IMR-90 (cell line): ENCODE measurements around the gene COL5A1. TPM values are rescaled to one million over a fixed set of nuclear protein-coding genes. Genes with fewer than 3 reads are reported as not detected.

Experiments
- ATAC-seq: fragments of 200-7000 bp; cut with Tn5 transposase; 2 replicates; pipeline ENCODE4 v1.9.1; 2020; ENCODE audit warnings: low read depth, mild to moderate bottlenecking, moderate library complexity
- BruUV-seq: library from RNA; stranded (reverse); fragments of 400-500 nt; replicated peaks from 2 replicates; lab custom pipeline; 2021; lab: Mats Ljungman, UMichigan
- CTCF ChIA-PET: fragments of 300-600 bp; formaldehyde crosslinking; extraction: SDS; loops from one replicate; lab custom pipeline; 2021; ENCODE audit warnings: antibody characterized with exemption; lab: Yijun Ruan, JAX
- POLR2A ChIA-PET: fragments of 300-600 bp; sonication (Branson Sonifier 250); formaldehyde crosslinking; loops from one replicate; lab custom pipeline; 2022; ENCODE audit warnings: antibody characterized with exemption; ENCODE audit not compliant: unreplicated experiment; lab: Charles Lee
- DNase-seq: peaks from one replicate; pipeline ENCODE4 v3.0.0; 2013
- H2AFZ ChIP-seq: replicated peaks from 2 replicates; pipeline ENCODE3; 2013; ENCODE audit warnings: low read length, mild to moderate bottlenecking; ENCODE audit not compliant: poor library complexity
- H2AK5ac ChIP-seq: 2 replicates; pipeline ENCODE4 v1.6.1; 2013; ENCODE audit warnings: low read depth, low read length, inconsistent platforms
- H2AK9ac ChIP-seq: replicated peaks from 2 replicates; pipeline ENCODE3; 2013; ENCODE audit warnings: mild to moderate bottlenecking, low read depth, low read length, moderate library complexity; ENCODE audit not compliant: poor library complexity
- H2BK120ac ChIP-seq: 2 replicates; pipeline ENCODE4 v1.6.1; 2013; ENCODE audit warnings: low read depth, low read length, inconsistent platforms
- H2BK15ac ChIP-seq: 3 replicates; pipeline ENCODE4 v1.6.1; 2013; ENCODE audit warnings: low read depth, low read length, inconsistent platforms
- H2BK20ac ChIP-seq: 2 replicates; pipeline ENCODE4 v1.6.1; 2013; ENCODE audit warnings: low read depth, mild to moderate bottlenecking, inconsistent platforms, low read length, moderate library complexity
- H2BK5ac ChIP-seq: 2 replicates; pipeline ENCODE4 v1.6.1; 2013; ENCODE audit warnings: mild to moderate bottlenecking, low read depth, low read length, inconsistent platforms; ENCODE audit not compliant: poor library complexity, severe bottlenecking
- H3K14ac ChIP-seq: replicated peaks from 2 replicates; pipeline ENCODE4 v1.6.1; 2013; ENCODE audit warnings: low read depth, low read length, inconsistent platforms
- H3K18ac ChIP-seq: 2 replicates; pipeline ENCODE4 v1.6.1; 2013; ENCODE audit warnings: low read depth, low read length, control low read depth
- H3K23ac ChIP-seq: 2 replicates; pipeline ENCODE4 v1.6.1; 2013; ENCODE audit warnings: low read depth, low read length, inconsistent platforms
- H3K27ac ChIP-seq: 2 replicates; pipeline ENCODE4 v1.5.1; 2013; ENCODE audit warnings: mild to moderate bottlenecking, control low read depth, low read length; ENCODE audit not compliant: insufficient read depth
- H3K27me3 ChIP-seq: 2 replicates; pipeline ENCODE4 v1.6.1; 2013; ENCODE audit warnings: low read length; ENCODE audit not compliant: control insufficient read depth, insufficient read depth
- H3K36me3 ChIP-seq: 2 replicates; pipeline ENCODE4 v1.6.1; 2013; ENCODE audit warnings: low read length, mixed read lengths; ENCODE audit not compliant: control insufficient read depth, insufficient read depth
- H3K4ac ChIP-seq: 2 replicates; pipeline ENCODE4 v1.6.1; 2013; ENCODE audit warnings: low read depth, low read length, inconsistent platforms
- H3K4me1 ChIP-seq: 2 replicates; pipeline ENCODE4 v1.6.1; 2013; ENCODE audit warnings: low read length, mixed read lengths; ENCODE audit not compliant: control insufficient read depth, insufficient read depth
- H3K4me2 ChIP-seq: 2 replicates; pipeline ENCODE4 v1.6.1; 2013; ENCODE audit warnings: low read depth, mild to moderate bottlenecking, control low read depth, low read length, moderate library complexity
- H3K4me3 ChIP-seq: 2 replicates; pipeline ENCODE4 v1.5.1; 2013; ENCODE audit warnings: low read depth, mild to moderate bottlenecking, control low read depth, low read length, moderate library complexity; ENCODE audit not compliant: insufficient read depth
- H3K56ac ChIP-seq: 2 replicates; pipeline ENCODE4 v1.6.1; 2013; ENCODE audit warnings: low read length, inconsistent platforms; ENCODE audit not compliant: insufficient read depth; ENCODE audit errors: extremely low read depth
- H3K79me1 ChIP-seq, 2 experiments: 2 replicates each; pipeline ENCODE4 v1.6.1; 2013; ENCODE audit warnings: low read length in 2 of 2, inconsistent platforms in 1 of 2, low read depth in 1 of 2
- H3K9ac ChIP-seq: 2 replicates; pipeline ENCODE4 v1.6.1; 2013; ENCODE audit warnings: low read depth, low read length, control low read depth
- H3K9me1 ChIP-seq: 2 replicates; pipeline ENCODE4 v1.6.1; 2013; ENCODE audit warnings: low read length, inconsistent platforms; ENCODE audit not compliant: insufficient read depth
- H3K9me3 ChIP-seq: 2 replicates; pipeline ENCODE4 v1.6.1; 2013; ENCODE audit warnings: low read length; ENCODE audit not compliant: control insufficient read depth, insufficient read depth
- H4K20me1 ChIP-seq: 2 replicates; pipeline ENCODE4 v1.6.1; 2013; ENCODE audit warnings: low read length, inconsistent platforms; ENCODE audit not compliant: insufficient read depth
- H4K5ac ChIP-seq: 2 replicates; pipeline ENCODE4 v1.6.1; 2013; ENCODE audit warnings: mild to moderate bottlenecking, low read depth, low read length, control low read depth
- H4K8ac ChIP-seq, 2 experiments: 2 replicates each; pipeline ENCODE4 v1.6.1; 2013; ENCODE audit warnings: low read depth in 2 of 2, low read length in 2 of 2, control low read depth in 1 of 2, inconsistent platforms in 1 of 2
- H4K91ac ChIP-seq: 2 replicates; pipeline ENCODE4 v1.6.1; 2013; ENCODE audit warnings: low read depth, low read length, inconsistent platforms; ENCODE audit not compliant: insufficient read depth
- CEBPB ChIP-seq: IDR thresholded peaks from 2 replicates; pipeline ENCODE4 v1.6.1; 2012; ENCODE audit warnings: low read depth, low read length, improper control_type of control experiment
- CHD1 ChIP-seq: IDR thresholded peaks from 2 replicates; pipeline ENCODE4 v1.6.1; 2012; ENCODE audit warnings: low read depth, low read length, improper control_type of control experiment
- FOS ChIP-seq: fragments of 150-350 bp; IDR thresholded peaks from 2 replicates; pipeline ENCODE4 v1.6.1; 2016; ENCODE audit warnings: low read depth, low read length
- MAFK ChIP-seq: IDR thresholded peaks from 2 replicates; pipeline ENCODE4 v1.6.1; 2012; ENCODE audit warnings: low read depth, low read length, improper control_type of control experiment
- MAZ ChIP-seq: IDR thresholded peaks from 2 replicates; pipeline ENCODE4 v1.6.1; 2012; ENCODE audit warnings: low read depth, mild to moderate bottlenecking, low read length, improper control_type of control experiment, moderate library complexity, borderline replicate concordance
- MXI1 ChIP-seq: IDR thresholded peaks from 2 replicates; pipeline ENCODE4 v1.6.1; 2012; ENCODE audit warnings: low read depth, mild to moderate bottlenecking, low read length, moderate library complexity, borderline replicate concordance
- NFE2L2 ChIP-seq: fragments of 150-350 bp; IDR thresholded peaks from 2 replicates; pipeline ENCODE4 v1.6.1; 2016; ENCODE audit warnings: low read depth, mild to moderate bottlenecking, low read length
- POLR2A ChIP-seq: IDR thresholded peaks from 2 replicates; pipeline ENCODE4 v1.6.1; 2012; ENCODE audit warnings: mild to moderate bottlenecking, low read depth, low read length
- RAD21 ChIP-seq: IDR thresholded peaks from 2 replicates; pipeline ENCODE4 v1.6.1; 2012; ENCODE audit warnings: low read length, improper control_type of control experiment
- RCOR1 ChIP-seq: IDR thresholded peaks from 2 replicates; pipeline ENCODE4 v1.6.1; 2012; ENCODE audit warnings: mild to moderate bottlenecking, low read length, improper control_type of control experiment; ENCODE audit not compliant: insufficient replicate concordance
- RFX5 ChIP-seq: IDR thresholded peaks from 2 replicates; pipeline ENCODE4 v1.8.0; 2012; ENCODE audit warnings: low read depth, mild to moderate bottlenecking, low read length, moderate library complexity
- WGBS, 2 experiments: methylation state at CpG; one replicate each; pipeline versions ENCODE4 v1.1.5 to v1.1.7; 2013; ENCODE audit warnings: missing lambda C conversion rate in 2 of 2; ENCODE audit not compliant: insufficient read length in 1 of 2; ENCODE audit errors: extremely low coverage in 2 of 2; 5-methylcytosine and 5-hydroxymethylcytosine counted together
- dilution Hi-C: fragments of 300-500 bp; cut with HindIII; formaldehyde crosslinking; loops from one replicate; pipeline ENCODE4 v1.14.3; 2018; ENCODE audit warnings: low sequenced_read_pairs; ENCODE audit not compliant: unreplicated experiment
- in situ Hi-C: fragments of 300-500 bp; cut with MboI; formaldehyde crosslinking; loops from 3 replicates; pipeline ENCODE4 v1.14.3; 2019; ENCODE audit warnings: low sequenced_read_pairs, inconsistent platforms, mixed read lengths
- intact Hi-C: fragments of 100-400 bp; cut with micrococcal nuclease; formaldehyde crosslinking; loops from 2 replicates; pipeline ENCODE4 v1.10.0; 2022
- polyA plus RNA-seq, 3 experiments: library from polyadenylated mRNA; depleted of rRNA; stranded (reverse); fragments of >200 nt; gene quantifications; 2 replicates each; pipeline ENCODE4 v1.2.3, GENCODE V29; 2012; ENCODE audit warnings: low replicate concordance in 1 of 3
- total RNA-seq: library from RNA; depleted of rRNA; stranded (reverse); fragments of >200 nt; gene quantifications from 2 replicates; pipeline ENCODE4 v1.2.3, GENCODE V29; 2012
- TF ChIP-seq, protein P1 (sequence below): fragments of 150-350 bp; IDR thresholded peaks from 2 replicates; pipeline ENCODE4 v1.6.1; 2017; ENCODE audit warnings: mild to moderate bottlenecking, antibody characterized with exemption, low read length, low read depth
- TF ChIP-seq, protein P2 (sequence below): conservative IDR thresholded peaks from 2 replicates; pipeline ENCODE4 v1.5.1; 2012; ENCODE audit warnings: mild to moderate bottlenecking, low read depth, low read length, improper control_type of control experiment
- TF ChIP-seq, protein P3 (sequence below): fragments of 150-350 bp; IDR thresholded peaks from 2 replicates; pipeline ENCODE4 v1.6.1; 2016; ENCODE audit warnings: low read depth, mild to moderate bottlenecking, low read length, moderate library complexity, borderline replicate concordance

The COL5A1 gene
- total and polyA plus RNA-seq, 2 of the 4 experiments (the other 2 are of a cell fraction): 19.2 to 173 TPM

DNA sequence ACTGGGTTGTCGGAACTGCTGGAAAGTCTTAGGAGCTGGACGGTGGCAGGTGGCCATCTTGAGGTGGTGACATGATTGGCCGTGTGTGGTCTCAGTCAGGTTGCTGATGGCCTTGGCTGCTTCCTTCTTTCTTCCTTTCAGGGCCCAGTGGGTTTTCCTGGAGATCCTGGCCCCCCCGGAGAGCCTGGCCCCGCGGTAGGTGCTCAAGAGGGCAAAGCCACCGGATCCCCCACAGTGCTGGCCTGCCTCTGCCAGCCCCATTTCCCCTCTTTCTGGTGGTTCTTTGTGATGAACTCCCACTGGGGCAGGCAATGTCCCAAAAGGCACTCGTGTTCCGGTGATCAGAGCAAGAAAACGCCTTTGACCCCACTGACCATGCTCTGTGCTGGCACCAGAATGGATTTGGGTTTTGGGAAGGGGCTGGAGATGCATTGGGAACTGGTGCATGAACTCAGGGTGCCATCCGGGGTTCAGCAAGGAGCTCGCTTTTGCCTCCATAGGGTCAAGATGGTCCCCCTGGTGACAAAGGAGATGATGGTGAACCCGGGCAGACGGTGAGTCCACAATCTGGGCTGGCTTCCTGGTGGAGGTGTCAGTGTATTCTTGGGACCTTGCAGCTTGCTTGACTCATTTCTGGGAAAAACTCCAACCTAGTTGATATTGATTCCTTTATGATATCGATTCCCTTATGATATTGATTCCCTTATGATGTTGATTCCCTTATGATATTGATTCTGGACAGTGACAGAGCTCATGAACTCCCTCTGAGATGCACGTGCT, 174.0 kb downstream of the COL5A1 start:
- in situ Hi-C loops (no loop called here), dilution Hi-C loops (no loop called here), intact Hi-C loops (no loop called here)
- Histone ChIP-seq H3K79me1 (peaks cover 15 to 89% of the 10 kb centered on the region in 2 experiments), H3K4me2 (no peak overlapping the region), H2BK15ac (peak overlapping the region; percentile 67; the same call in 2 of the 3 replicates), H2AK9ac (peak overlapping the region; percentile 60), H3K36me3 (peaks cover 90% of the 10 kb centered on the region), H2BK120ac (peak overlapping the region; percentile 99), H3K27ac (peak overlapping the region; percentile 48; the same call in 1 of the 2 replicates), H2BK5ac (peak overlapping the region; percentile 99), H3K4me3 (no peak overlapping the region), H3K4me1 (peaks cover 34% of the 10 kb centered on the region), H4K5ac (peak overlapping the region; percentile 3; the same call in 1 of the 2 replicates), H2AFZ (peak overlapping the region; percentile 27), H3K23ac (0 out of 2 replicates have a peak overlapping the region, but pooled peaks have one; percentile 29), H2AK5ac (peak overlapping the region; percentile 83), H3K9me1 (peaks cover 52% of the 10 kb centered on the region), H3K27me3 (no peaks in the 10 kb centered on the region), H3K18ac (peak overlapping the region; percentile 33), H3K14ac (peak overlapping the region; percentile 56; the same call in 1 of the 2 replicates), H4K20me1 (peaks cover 11% of the 10 kb centered on the region), H3K4ac (peak overlapping the region; percentile 81), H4K91ac (peak overlapping the region; percentile 97), H2BK20ac (peak overlapping the region; percentile 70; the same call in 1 of the 2 replicates), H3K9ac (no peak overlapping the region), H3K9me3 (no peaks in the 10 kb centered on the region), H3K56ac (no peak overlapping the region), H4K8ac (peak overlapping the region in 1 of 2 experiments; percentile 46; a peak in 2 of 4 replicates)
- ChIA-PET CTCF (no interaction called here), POLR2A (no interaction called here)
- 93% methylated on average over 7 of the region's 16 CpGs; no CpG with 5 or more reads in 1 of the 2 experiments for WGBS, 2 experiments
- no peak for DNase-seq
- no peak for ATAC-seq
- BruUV-seq: no TSS peak
- TF ChIP-seq RFX5 (no peak), MAZ (no peak), RAD21 (no peak), FOS (no peak), RCOR1 (no peak), CHD1 (no peak), MXI1 (no peak), MAFK (no peak), NFE2L2 (no peak), POLR2A (no peak), CEBPB (no peak)
- TF ChIP-seq, protein P1, sequence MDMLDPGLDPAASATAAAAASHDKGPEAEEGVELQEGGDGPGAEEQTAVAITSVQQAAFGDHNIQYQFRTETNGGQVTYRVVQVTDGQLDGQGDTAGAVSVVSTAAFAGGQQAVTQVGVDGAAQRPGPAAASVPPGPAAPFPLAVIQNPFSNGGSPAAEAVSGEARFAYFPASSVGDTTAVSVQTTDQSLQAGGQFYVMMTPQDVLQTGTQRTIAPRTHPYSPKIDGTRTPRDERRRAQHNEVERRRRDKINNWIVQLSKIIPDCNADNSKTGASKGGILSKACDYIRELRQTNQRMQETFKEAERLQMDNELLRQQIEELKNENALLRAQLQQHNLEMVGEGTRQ: no peak
- TF ChIP-seq, protein P2, sequence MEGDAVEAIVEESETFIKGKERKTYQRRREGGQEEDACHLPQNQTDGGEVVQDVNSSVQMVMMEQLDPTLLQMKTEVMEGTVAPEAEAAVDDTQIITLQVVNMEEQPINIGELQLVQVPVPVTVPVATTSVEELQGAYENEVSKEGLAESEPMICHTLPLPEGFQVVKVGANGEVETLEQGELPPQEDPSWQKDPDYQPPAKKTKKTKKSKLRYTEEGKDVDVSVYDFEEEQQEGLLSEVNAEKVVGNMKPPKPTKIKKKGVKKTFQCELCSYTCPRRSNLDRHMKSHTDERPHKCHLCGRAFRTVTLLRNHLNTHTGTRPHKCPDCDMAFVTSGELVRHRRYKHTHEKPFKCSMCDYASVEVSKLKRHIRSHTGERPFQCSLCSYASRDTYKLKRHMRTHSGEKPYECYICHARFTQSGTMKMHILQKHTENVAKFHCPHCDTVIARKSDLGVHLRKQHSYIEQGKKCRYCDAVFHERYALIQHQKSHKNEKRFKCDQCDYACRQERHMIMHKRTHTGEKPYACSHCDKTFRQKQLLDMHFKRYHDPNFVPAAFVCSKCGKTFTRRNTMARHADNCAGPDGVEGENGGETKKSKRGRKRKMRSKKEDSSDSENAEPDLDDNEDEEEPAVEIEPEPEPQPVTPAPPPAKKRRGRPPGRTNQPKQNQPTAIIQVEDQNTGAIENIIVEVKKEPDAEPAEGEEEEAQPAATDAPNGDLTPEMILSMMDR: no peak
- TF ChIP-seq, protein P3, sequence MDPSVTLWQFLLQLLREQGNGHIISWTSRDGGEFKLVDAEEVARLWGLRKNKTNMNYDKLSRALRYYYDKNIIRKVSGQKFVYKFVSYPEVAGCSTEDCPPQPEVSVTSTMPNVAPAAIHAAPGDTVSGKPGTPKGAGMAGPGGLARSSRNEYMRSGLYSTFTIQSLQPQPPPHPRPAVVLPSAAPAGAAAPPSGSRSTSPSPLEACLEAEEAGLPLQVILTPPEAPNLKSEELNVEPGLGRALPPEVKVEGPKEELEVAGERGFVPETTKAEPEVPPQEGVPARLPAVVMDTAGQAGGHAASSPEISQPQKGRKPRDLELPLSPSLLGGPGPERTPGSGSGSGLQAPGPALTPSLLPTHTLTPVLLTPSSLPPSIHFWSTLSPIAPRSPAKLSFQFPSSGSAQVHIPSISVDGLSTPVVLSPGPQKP: no peak
